HUES48 (cell line): ENCODE data around the gene ENTPD2.
A peak's percentile ranks its signal among the peaks of the same experiment; 100 is the strongest.
"Not testable (repeated sequence)": the region's sequence is repeated elsewhere in the genome, so short reads cannot be mapped to it uniquely, and the experiment has no call there.

Experiments
- H3K27ac ChIP-seq: one replicate; pipeline ENCODE4 v1.7.0; 2013; ENCODE audit warnings: low read depth, low read length, inconsistent platforms
- H3K27me3 ChIP-seq: 2 replicates; pipeline ENCODE4 v1.6.1; 2013; ENCODE audit warnings: mild to moderate bottlenecking, low read length; ENCODE audit not compliant: control insufficient read depth, insufficient read depth
- H3K36me3 ChIP-seq: 2 replicates; pipeline ENCODE4 v1.6.1; 2013; ENCODE audit warnings: low read length; ENCODE audit not compliant: control insufficient read depth, insufficient read depth
- H3K4me1 ChIP-seq: 2 replicates; pipeline ENCODE4 v1.6.1; 2013; ENCODE audit warnings: mild to moderate bottlenecking, low read length; ENCODE audit not compliant: control insufficient read depth, insufficient read depth
- H3K4me3 ChIP-seq: 2 replicates; pipeline ENCODE4 v1.5.1; 2013; ENCODE audit warnings: mild to moderate bottlenecking, low read depth, low read length
- H3K9ac ChIP-seq: 2 replicates; pipeline ENCODE4 v1.6.1; 2013; ENCODE audit warnings: mild to moderate bottlenecking, low read depth, low read length, moderate library complexity
- H3K9me3 ChIP-seq: 2 replicates; pipeline ENCODE4 v1.6.1; 2013; ENCODE audit warnings: low read length; ENCODE audit not compliant: control insufficient read depth, insufficient read depth

The ENTPD2 gene

GRCh38 chr9:137069508-137070091 lies 15.7 kb upstream of the ENTPD2 start:
- Histone ChIP-seq H3K9me3 (no peaks in the 10 kb centered on the region), H3K36me3 (peaks cover 9% of the 10 kb centered on the region; the same call in 1 of the 2 replicates), H3K27me3 (peaks cover 6% of the 10 kb centered on the region), H3K4me3 (peak overlapping the region; percentile 77), H3K4me1 (peaks cover 9% of the 10 kb centered on the region; the same call in 1 of the 2 replicates), H3K27ac (no peak overlapping the region), H3K9ac (no peak overlapping the region)

- Histone ChIP-seq H3K4me1 (peaks cover 9% of the 10 kb centered on the region; the same call in 1 of the 2 replicates), H3K27ac (no peak overlapping the region), H3K27me3 (peaks cover 6% of the 10 kb centered on the region), H3K9ac (no peak overlapping the region), H3K9me3 (no peaks in the 10 kb centered on the region), H3K4me3 (peak overlapping the region; percentile 77), H3K36me3 (peaks cover 9% of the 10 kb centered on the region; the same call in 1 of the 2 replicates)
Observed at GRCh38 chr9:137068539-137069507, 15.0 kb upstream of the ENTPD2 start.

- H3K36me3 ChIP-seq, result peaks cover 9% of the 10 kb centered on the region; the same call in 1 of the 2 replicates
- H3K4me1 ChIP-seq, result peaks cover 9% of the 10 kb centered on the region; the same call in 1 of the 2 replicates
- no peak overlapping the region for H3K4me3 ChIP-seq
- H3K9me3 ChIP-seq, result no peaks in the 10 kb centered on the region
- H3K9ac ChIP-seq, result no peak overlapping the region
- peaks cover 6% of the 10 kb centered on the region for H3K27me3 ChIP-seq
- no peak overlapping the region for H3K27ac ChIP-seq
Observed at GRCh38 chr9:137067860-137068538, 14.1 kb upstream of the ENTPD2 start.

- peaks cover 9% of the 10 kb centered on the region; the same call in 1 of the 2 replicates for H3K36me3 ChIP-seq
- peaks cover 6% of the 10 kb centered on the region for H3K27me3 ChIP-seq
- peaks cover 9% of the 10 kb centered on the region; the same call in 1 of the 2 replicates for H3K4me1 ChIP-seq
- no peak overlapping the region for H3K4me3 ChIP-seq
- H3K9ac ChIP-seq, result no peak overlapping the region
- no peaks in the 10 kb centered on the region for H3K9me3 ChIP-seq
- no peak overlapping the region for H3K27ac ChIP-seq
Observed at GRCh38 chr9:137066096-137066861, 12.4 kb upstream of the ENTPD2 start.

- no peak overlapping the region for H3K9ac ChIP-seq
- no peaks in the 10 kb centered on the region for H3K9me3 ChIP-seq
- H3K4me1 ChIP-seq, result peaks cover 4% of the 10 kb centered on the region; the same call in 1 of the 2 replicates
- H3K4me3 ChIP-seq, result no peak overlapping the region
- peaks cover 9% of the 10 kb centered on the region; the same call in 1 of the 2 replicates for H3K36me3 ChIP-seq
- H3K27ac ChIP-seq, result no peak overlapping the region
- peaks cover 6% of the 10 kb centered on the region for H3K27me3 ChIP-seq
Observed at GRCh38 chr9:137065336-137065967, 11.6 kb upstream of the ENTPD2 start.

GRCh38 chr9:137064880-137065164 lies 11.0 kb upstream of the ENTPD2 start:
- no peaks in the 10 kb centered on the region for H3K9me3 ChIP-seq
- H3K36me3 ChIP-seq, result peaks cover 9% of the 10 kb centered on the region; the same call in 1 of the 2 replicates
- peaks cover 6% of the 10 kb centered on the region for H3K27me3 ChIP-seq
- H3K9ac ChIP-seq, result no peak overlapping the region
- H3K27ac ChIP-seq, result no peak overlapping the region
- no peak overlapping the region for H3K4me3 ChIP-seq
- H3K4me1 ChIP-seq, result peaks cover 4% of the 10 kb centered on the region; the same call in 1 of the 2 replicates

- Histone ChIP-seq H3K9ac (no peak overlapping the region), H3K27me3 (peaks cover 2% of the 10 kb centered on the region), H3K27ac (no peak overlapping the region), H3K4me1 (peaks cover 4% of the 10 kb centered on the region; the same call in 1 of the 2 replicates), H3K9me3 (no peaks in the 10 kb centered on the region), H3K36me3 (peaks cover 9% of the 10 kb centered on the region; the same call in 1 of the 2 replicates), H3K4me3 (no peak overlapping the region)
Observed at GRCh38 chr9:137064027-137064879, 10.4 kb upstream of the ENTPD2 start.

- Histone ChIP-seq H3K27me3 (no peaks in the 10 kb centered on the region), H3K36me3 (peaks cover 9% of the 10 kb centered on the region; the same call in 1 of the 2 replicates), H3K27ac (no peak overlapping the region), H3K4me3 (no peak overlapping the region), H3K9ac (no peak overlapping the region), H3K9me3 (no peaks in the 10 kb centered on the region), H3K4me1 (0 out of 2 replicates have a peak, but pooled peaks cover 4% of the 10 kb centered on the region)
Observed at GRCh38 chr9:137063311-137064026, 9.6 kb upstream of the ENTPD2 start.

- not testable (repeated sequence) for H3K4me3 ChIP-seq, H3K27ac ChIP-seq, H3K4me1 ChIP-seq, H3K9me3 ChIP-seq, H3K27me3 ChIP-seq, H3K36me3 ChIP-seq, H3K9ac ChIP-seq
Observed at GRCh38 chr9:137062798-137063197, 8.9 kb upstream of the ENTPD2 start.
